Gastroesophageal sphincter (tissue), 3 donors: Measurements from ENCODE around the gene LRRC49.

Experiments used
- CTCF ChIP-seq, 4 experiments: fragments of 200-600 bp in 2 of 4; fragments of 450-650 bp in 2 of 4; sonication (generic) in 1 of 4; IDR thresholded peaks; one replicate each; pipeline ENCODE4 v1.5.1; 2017 to 2019; ENCODE audit warnings: antibody characterized with exemption in 4 of 4, mild to moderate bottlenecking in 2 of 4, moderate library complexity in 2 of 4
- POLR2A ChIP-seq, 2 donors: fragments of 450-650 bp; IDR thresholded peaks; one replicate each; pipeline ENCODE4 v1.6.1; 2017; ENCODE audit warnings: antibody characterized with exemption in 2 of 2, mild to moderate bottlenecking in 2 of 2, moderate library complexity in 1 of 2

- TF ChIP-seq POLR2A (IDR thresholded peaks at IDR 0.05) (no peak), CTCF (IDR thresholded peaks at IDR 0.05) (no peak)
These were observed 39.2 kb upstream of the LRRC49 start for GRCh38 chr15:70853318-70853972.
